GM12878 (cell line): ENCODE results near the gene SENP8. TPM values are rescaled to one million over a fixed set of nuclear protein-coding genes. Genes with fewer than 3 reads are reported as not detected.

Experiments used
- ATAC-seq: fragments of 200-7000 bp; cut with Tn5 transposase; 3 replicates; pipeline ENCODE4 v1.9.1; 2020; ENCODE audit warnings: mild to moderate bottlenecking, moderate library complexity
- BruUV-seq: library from RNA; stranded (reverse); fragments of 400-500 nt; replicated peaks from 2 replicates; lab custom pipeline; 2021; lab: Mats Ljungman, UMichigan
- CTCF ChIA-PET: fragments of 300-600 bp; sonication (Branson Sonifier 250); formaldehyde crosslinking; extraction: SDS; loops from one replicate; lab custom pipeline; 2021; ENCODE audit warnings: inconsistent platforms; lab: Yijun Ruan, JAX
- POLR2A ChIA-PET: fragments of 350-600 bp; formaldehyde crosslinking; extraction: SDS; loops from one replicate; lab custom pipeline; 2021; ENCODE audit warnings: inconsistent platforms; lab: Charles Lee
- RAD21 ChIA-PET: fragments of 300-600 bp; sonication (Branson Sonifier 250); formaldehyde crosslinking; loops from one replicate; lab custom pipeline; 2023; ENCODE audit warnings: antibody characterized with exemption; ENCODE audit not compliant: unreplicated experiment; lab: Charles Lee
- SMC1A ChIA-PET: fragments of 300-600 bp; sonication (Branson Sonifier 250); formaldehyde crosslinking; loops from one replicate; lab custom pipeline; 2023; ENCODE audit not compliant: unreplicated experiment, uncharacterized antibody; lab: Charles Lee
- DNase-seq: peaks from one replicate; pipeline ENCODE4 v3.0.0-alpha.2; 2011; ENCODE audit warnings: low read depth, low spot score
- FAIRE-seq: peaks from 3 replicates; lab custom pipeline; 2011; peaks lifted over from hg19 to GRCh38; lab: Jason Lieb, UNC
- H2AFZ ChIP-seq: 2 replicates; pipeline ENCODE4 v1.6.0; 2011; ENCODE audit warnings: low read depth, low read length, control low read depth; ENCODE audit not compliant: control insufficient read depth
- H3K27ac ChIP-seq: 2 replicates; pipeline ENCODE4 v1.5.1; 2011; ENCODE audit warnings: control low read depth; ENCODE audit not compliant: control insufficient read depth, insufficient read depth
- H3K27me3 ChIP-seq, 2 experiments: replicated peaks in 1 of 2; 2 replicates each; pipeline versions ENCODE4 v1.6.0 to v1.6.1; 2011; ENCODE audit warnings: low read length in 1 of 2; ENCODE audit not compliant: control insufficient read depth in 2 of 2, insufficient read depth in 2 of 2
- H3K36me3 ChIP-seq, 2 experiments: 2 replicates each; pipeline ENCODE4 v1.5.1; 2011; ENCODE audit warnings: low read length in 1 of 2; ENCODE audit not compliant: control insufficient read depth in 2 of 2, insufficient read depth in 2 of 2
- H3K4me1 ChIP-seq: 2 replicates; pipeline ENCODE4 v1.6.1; 2011; ENCODE audit warnings: mild to moderate bottlenecking, low read length, moderate library complexity, mixed read lengths; ENCODE audit not compliant: control insufficient read depth, insufficient read depth
- H3K4me2 ChIP-seq: 2 replicates; pipeline ENCODE4 v1.6.0; 2011; ENCODE audit warnings: control low read depth; ENCODE audit not compliant: control insufficient read depth, insufficient read depth
- H3K4me3 ChIP-seq: fragments of 200-600 bp; sonication (generic); 2 replicates; pipeline ENCODE4 v1.5.1; 2016
- H3K79me2 ChIP-seq: 2 replicates; pipeline ENCODE4 v1.6.0; 2011; ENCODE audit warnings: low read length; ENCODE audit not compliant: control insufficient read depth, insufficient read depth
- H3K9ac ChIP-seq: 2 replicates; pipeline ENCODE4 v1.8.0; 2011; ENCODE audit warnings: low read length, control low read depth, mixed read lengths; ENCODE audit not compliant: control insufficient read depth, insufficient read depth
- H3K9me3 ChIP-seq: replicated peaks from 3 replicates; pipeline ENCODE4 v1.5.1; 2011; ENCODE audit warnings: mild to moderate bottlenecking, low read length; ENCODE audit not compliant: control insufficient read depth, insufficient read depth
- H4K20me1 ChIP-seq: 2 replicates; pipeline ENCODE4 v1.6.0; 2011; ENCODE audit not compliant: control insufficient read depth, insufficient read depth
- ATF7 ChIP-seq: fragments of 450-650 bp; IDR thresholded peaks from 2 replicates; pipeline ENCODE4 v1.6.1; 2016; ENCODE audit warnings: low read depth, mild to moderate bottlenecking
- BACH1 ChIP-seq: fragments of 450-650 bp; IDR thresholded peaks from 2 replicates; pipeline ENCODE4 v1.6.1; 2017; ENCODE audit warnings: mild to moderate bottlenecking, borderline replicate concordance
- BRCA1 ChIP-seq: IDR thresholded peaks from 2 replicates; pipeline ENCODE4 v1.6.1; 2011; ENCODE audit warnings: low read depth, low read length, improper control_type of control experiment
- FOXK2 ChIP-seq: fragments of 450-650 bp; IDR thresholded peaks from 2 replicates; pipeline ENCODE4 v1.6.1; 2017; ENCODE audit warnings: mild to moderate bottlenecking, moderate library complexity
- HDGF ChIP-seq: fragments of 450-650 bp; IDR thresholded peaks from 2 replicates; pipeline ENCODE4 v1.6.1; 2016; ENCODE audit warnings: antibody characterized with exemption
- KAT2A ChIP-seq: conservative IDR thresholded peaks from 2 replicates; pipeline ENCODE4 v1.6.1; 2011; ENCODE audit warnings: low read depth, low read length; ENCODE audit not compliant: control insufficient read depth
- KLF5 ChIP-seq: fragments of 450-650 bp; IDR thresholded peaks from 2 replicates; pipeline ENCODE4 v1.6.1; 2014; ENCODE audit warnings: mild to moderate bottlenecking; ENCODE audit not compliant: partially characterized antibody
- MTA3 ChIP-seq: IDR thresholded peaks from 2 replicates; pipeline ENCODE4 v1.6.1; 2012; ENCODE audit warnings: low read length, inconsistent platforms, borderline replicate concordance
- TBL1XR1 ChIP-seq: IDR thresholded peaks from 2 replicates; pipeline ENCODE4 v1.6.1; 2012; ENCODE audit warnings: low read depth, low read length, improper control_type of control experiment
- WGBS: methylation state at CpG from one replicate; pipeline ENCODE4 v1.1.6; 2016; ENCODE audit warnings: low lambda C conversion rate; ENCODE audit not compliant: insufficient replicate concordance, insufficient coverage; ENCODE audit errors: missing lambda C conversion rate; 5-methylcytosine and 5-hydroxymethylcytosine counted together
- in situ Hi-C: fragments of 300-500 bp; cut with MboI; formaldehyde crosslinking; loops from 9 replicates; pipeline ENCODE4 v1.14.3; 2018; ENCODE audit warnings: mixed read lengths
- intact Hi-C: fragments of 100-400 bp; cut with micrococcal nuclease; formaldehyde crosslinking; loops from one replicate; pipeline ENCODE4 v1.14.2; 2022; ENCODE audit not compliant: unreplicated experiment
- polyA plus RNA-seq, 11 experiments: library from polyadenylated mRNA; depleted of rRNA in 4 of 11; unstranded in 6 of 11; stranded (reverse) in 5 of 11; fragments of >200 nt; fragmentation: Nextera tagmentation in 4 of 11; fragmentation: Illumina TruSeq in 1 of 11; extraction: Ambion mirVana in 4 of 11; extraction: Trizol in 1 of 11; gene quantifications; 1 replicate in 1 of 11; 2 replicates in 10 of 11; pipeline versions ENCODE4 v1.2.1 to v1.2.3, GENCODE V29; 2011 to 2016; ENCODE audit warnings: inconsistent platforms in 2 of 11, missing spikeins in 2 of 11, low read depth in 1 of 11
- total RNA-seq, 4 experiments: library from RNA; depleted of rRNA in 3 of 4; stranded (reverse); fragments of >200 nt in 3 of 4; fragmentation: Illumina TruSeq in 1 of 4; extraction: Trizol in 1 of 4; gene quantifications; 2 replicates each; pipeline versions ENCODE4 v1.2.1 to v1.2.3, GENCODE V29; 2013 to 2021
- TF ChIP-seq, protein P1 (sequence below): fragments of 150-350 bp; IDR thresholded peaks from 2 replicates; pipeline ENCODE4 v1.6.1; 2016; ENCODE audit warnings: low read depth, low read length
- TF ChIP-seq, protein P2 (sequence below): fragments of 450-650 bp; IDR thresholded peaks from 2 replicates; pipeline ENCODE4 v1.6.1; 2017; ENCODE audit warnings: antibody characterized with exemption, mild to moderate bottlenecking, moderate library complexity

SENP8 gene
- total and polyA plus RNA-seq, 10 of the 15 experiments (the other 5 are each of a cell fraction or from before 2014, with no cell fraction given) = 0.87 to 5.6 (median 2.2) TPM

DNA sequence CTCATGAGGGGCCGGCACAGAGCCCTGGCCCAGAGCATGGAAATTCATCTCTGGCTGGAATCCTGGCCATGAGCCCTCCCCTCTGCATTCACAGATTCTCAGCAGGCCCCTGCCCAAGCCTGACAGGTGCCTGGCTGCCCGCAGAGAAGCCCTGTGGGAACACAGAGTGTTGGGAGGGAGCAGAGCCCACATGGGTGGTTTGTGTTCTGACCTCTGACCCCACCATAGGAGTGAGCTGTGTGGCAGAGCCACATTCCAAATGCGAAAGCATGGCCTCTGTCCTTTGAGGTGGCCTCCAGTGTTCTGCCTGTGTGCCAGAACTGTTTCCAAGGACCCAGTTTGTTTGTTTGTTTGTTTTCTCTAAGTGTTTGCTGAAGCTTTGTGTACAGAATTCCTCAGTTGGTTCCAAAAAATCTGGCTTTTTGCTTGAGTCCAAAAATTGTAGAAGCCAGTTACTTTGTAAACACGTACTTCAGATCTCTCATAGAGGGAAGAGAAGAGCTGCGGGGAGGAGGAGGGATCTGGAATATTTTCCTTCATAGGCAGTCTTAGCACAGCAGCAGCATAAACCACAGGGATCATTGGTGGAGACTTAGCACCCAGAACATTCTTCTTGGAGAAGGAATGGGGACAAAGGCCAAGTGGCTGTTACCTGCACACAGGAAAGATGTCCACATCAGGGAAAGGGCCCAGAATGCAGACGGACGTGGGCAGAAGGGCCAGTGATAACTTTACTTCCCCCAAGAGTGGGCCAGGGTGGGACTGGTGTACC, 43.3 kb downstream of the SENP8 start:
- Histone ChIP-seq H4K20me1 (no peaks in the 10 kb centered on the region), H3K9me3 (no peaks in the 10 kb centered on the region), H3K4me2 (no peak overlapping the region), H3K27ac (no peak overlapping the region), H3K79me2 (no peaks in the 10 kb centered on the region), H3K4me1 (no peaks in the 10 kb centered on the region), H3K4me3 (no peak overlapping the region), H2AFZ (no peak overlapping the region), H3K36me3 (no peaks in the 10 kb centered on the region), H3K27me3 (no peaks in the 10 kb centered on the region), H3K9ac (no peak overlapping the region)
- FAIRE-seq = no peak
- 56% methylated on average over 7 of the region's 7 CpGs for WGBS
- SMC1A ChIA-PET = no interaction called here
- intact Hi-C loops (no loop called here), in situ Hi-C loops (no loop called here)
- DNase-seq = no peak
- RAD21 ChIA-PET = no interaction called here
- no peak for TF ChIP-seq KAT2A
- TF ChIP-seq BACH1 = no peak
- TF ChIP-seq, protein P1, sequence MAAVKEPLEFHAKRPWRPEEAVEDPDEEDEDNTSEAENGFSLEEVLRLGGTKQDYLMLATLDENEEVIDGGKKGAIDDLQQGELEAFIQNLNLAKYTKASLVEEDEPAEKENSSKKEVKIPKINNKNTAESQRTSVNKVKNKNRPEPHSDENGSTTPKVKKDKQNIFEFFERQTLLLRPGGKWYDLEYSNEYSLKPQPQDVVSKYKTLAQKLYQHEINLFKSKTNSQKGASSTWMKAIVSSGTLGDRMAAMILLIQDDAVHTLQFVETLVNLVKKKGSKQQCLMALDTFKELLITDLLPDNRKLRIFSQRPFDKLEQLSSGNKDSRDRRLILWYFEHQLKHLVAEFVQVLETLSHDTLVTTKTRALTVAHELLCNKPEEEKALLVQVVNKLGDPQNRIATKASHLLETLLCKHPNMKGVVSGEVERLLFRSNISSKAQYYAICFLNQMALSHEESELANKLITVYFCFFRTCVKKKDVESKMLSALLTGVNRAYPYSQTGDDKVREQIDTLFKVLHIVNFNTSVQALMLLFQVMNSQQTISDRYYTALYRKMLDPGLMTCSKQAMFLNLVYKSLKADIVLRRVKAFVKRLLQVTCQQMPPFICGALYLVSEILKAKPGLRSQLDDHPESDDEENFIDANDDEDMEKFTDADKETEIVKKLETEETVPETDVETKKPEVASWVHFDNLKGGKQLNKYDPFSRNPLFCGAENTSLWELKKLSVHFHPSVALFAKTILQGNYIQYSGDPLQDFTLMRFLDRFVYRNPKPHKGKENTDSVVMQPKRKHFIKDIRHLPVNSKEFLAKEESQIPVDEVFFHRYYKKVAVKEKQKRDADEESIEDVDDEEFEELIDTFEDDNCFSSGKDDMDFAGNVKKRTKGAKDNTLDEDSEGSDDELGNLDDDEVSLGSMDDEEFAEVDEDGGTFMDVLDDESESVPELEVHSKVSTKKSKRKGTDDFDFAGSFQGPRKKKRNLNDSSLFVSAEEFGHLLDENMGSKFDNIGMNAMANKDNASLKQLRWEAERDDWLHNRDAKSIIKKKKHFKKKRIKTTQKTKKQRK = no peak
- no peak for TF ChIP-seq KLF5
- no peak for TF ChIP-seq FOXK2
- TF ChIP-seq BRCA1 = no peak
- no peak for TF ChIP-seq MTA3
- no peak for TF ChIP-seq HDGF
- TF ChIP-seq, protein P2, sequence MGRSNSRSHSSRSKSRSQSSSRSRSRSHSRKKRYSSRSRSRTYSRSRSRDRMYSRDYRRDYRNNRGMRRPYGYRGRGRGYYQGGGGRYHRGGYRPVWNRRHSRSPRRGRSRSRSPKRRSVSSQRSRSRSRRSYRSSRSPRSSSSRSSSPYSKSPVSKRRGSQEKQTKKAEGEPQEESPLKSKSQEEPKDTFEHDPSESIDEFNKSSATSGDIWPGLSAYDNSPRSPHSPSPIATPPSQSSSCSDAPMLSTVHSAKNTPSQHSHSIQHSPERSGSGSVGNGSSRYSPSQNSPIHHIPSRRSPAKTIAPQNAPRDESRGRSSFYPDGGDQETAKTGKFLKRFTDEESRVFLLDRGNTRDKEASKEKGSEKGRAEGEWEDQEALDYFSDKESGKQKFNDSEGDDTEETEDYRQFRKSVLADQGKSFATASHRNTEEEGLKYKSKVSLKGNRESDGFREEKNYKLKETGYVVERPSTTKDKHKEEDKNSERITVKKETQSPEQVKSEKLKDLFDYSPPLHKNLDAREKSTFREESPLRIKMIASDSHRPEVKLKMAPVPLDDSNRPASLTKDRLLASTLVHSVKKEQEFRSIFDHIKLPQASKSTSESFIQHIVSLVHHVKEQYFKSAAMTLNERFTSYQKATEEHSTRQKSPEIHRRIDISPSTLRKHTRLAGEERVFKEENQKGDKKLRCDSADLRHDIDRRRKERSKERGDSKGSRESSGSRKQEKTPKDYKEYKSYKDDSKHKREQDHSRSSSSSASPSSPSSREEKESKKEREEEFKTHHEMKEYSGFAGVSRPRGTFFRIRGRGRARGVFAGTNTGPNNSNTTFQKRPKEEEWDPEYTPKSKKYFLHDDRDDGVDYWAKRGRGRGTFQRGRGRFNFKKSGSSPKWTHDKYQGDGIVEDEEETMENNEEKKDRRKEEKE = no peak
- TF ChIP-seq ATF7 = no peak
- TF ChIP-seq TBL1XR1 = no peak
- POLR2A ChIA-PET = no interaction called here
- ATAC-seq = no peak
- CTCF ChIA-PET = no interaction called here
- BruUV-seq = no TSS peak
